GM18505 (cell line): ENCODE results near the gene AMBP.

Experiments
- ATAC-seq: cut with Tn5 transposase; IDR thresholded peaks from one replicate; pipeline ENCODE4 v1.9.1; 2021; ENCODE audit not compliant: unreplicated experiment
- POLR2A ChIP-seq: IDR thresholded peaks from 4 replicates; pipeline ENCODE4 v1.6.1; 2011; ENCODE audit warnings: borderline replicate concordance; ENCODE audit not compliant: insufficient read depth, insufficient read length; ENCODE audit errors: extremely low read depth

AMBP gene

GRCh38 chr9:114077162-114077837, 800 bp downstream of the AMBP start:
- TF ChIP-seq POLR2A = no peak
- no peak for ATAC-seq

- no peak for ATAC-seq
- no peak for TF ChIP-seq POLR2A
Observed at GRCh38 chr9:114076237-114077161, 1.6 kb downstream of the AMBP start.

GRCh38 chr9:114075602-114076001, 2.5 kb downstream of the AMBP start:
- TF ChIP-seq POLR2A = no peak
- ATAC-seq = no peak

GRCh38 chr9:114072184-114073140, 5.6 kb downstream of the AMBP start:
- TF ChIP-seq POLR2A = no peak
- no peak for ATAC-seq

GRCh38 chr9:114071197-114071795, 6.8 kb downstream of the AMBP start:
- TF ChIP-seq POLR2A = no peak
- no peak for ATAC-seq

GRCh38 chr9:114070188-114071103, 7.7 kb downstream of the AMBP start:
- no peak for ATAC-seq
- no peak for TF ChIP-seq POLR2A

- no peak for TF ChIP-seq POLR2A
- no peak for ATAC-seq
Observed at GRCh38 chr9:114069476-114070187, 8.5 kb downstream of the AMBP start.

- ATAC-seq = no peak
- no peak for TF ChIP-seq POLR2A
Observed at GRCh38 chr9:114065304-114065703, 12.8 kb downstream of the AMBP start.

GRCh38 chr9:114061830-114062474, 16.1 kb downstream of the AMBP start:
- ATAC-seq = no peak
- TF ChIP-seq POLR2A = no peak

- TF ChIP-seq POLR2A = no peak
- no peak for ATAC-seq
Observed at GRCh38 chr9:114061292-114061691, 16.8 kb downstream of the AMBP start.

GRCh38 chr9:114060711-114061110, 17.4 kb downstream of the AMBP start:
- ATAC-seq = no peak
- TF ChIP-seq POLR2A = no peak

- ATAC-seq = no peak
- TF ChIP-seq POLR2A = no peak
Observed at GRCh38 chr9:114060070-114060469, 18.0 kb downstream of the AMBP start.
